IMR-90 (cell line): ENCODE measurements around the gene STAC2. TPM values are rescaled to one million over a fixed set of nuclear protein-coding genes. Genes with fewer than 3 reads are reported as not detected.

Source experiments
- ATAC-seq: fragments of 200-7000 bp; cut with Tn5 transposase; 2 replicates; pipeline ENCODE4 v1.9.1; 2020; ENCODE audit warnings: low read depth, mild to moderate bottlenecking, moderate library complexity
- BruUV-seq: library from RNA; stranded (reverse); fragments of 400-500 nt; replicated peaks from 2 replicates; lab custom pipeline; 2021; lab: Mats Ljungman, UMichigan
- CTCF ChIA-PET: fragments of 300-600 bp; formaldehyde crosslinking; extraction: SDS; loops from one replicate; lab custom pipeline; 2021; ENCODE audit warnings: antibody characterized with exemption; lab: Yijun Ruan, JAX
- POLR2A ChIA-PET: fragments of 300-600 bp; sonication (Branson Sonifier 250); formaldehyde crosslinking; loops from one replicate; lab custom pipeline; 2022; ENCODE audit warnings: antibody characterized with exemption; ENCODE audit not compliant: unreplicated experiment; lab: Charles Lee
- DNase-seq: peaks from one replicate; pipeline ENCODE4 v3.0.0; 2013
- H2AFZ ChIP-seq: replicated peaks from 2 replicates; pipeline ENCODE3; 2013; ENCODE audit warnings: low read length, mild to moderate bottlenecking; ENCODE audit not compliant: poor library complexity
- H2AK5ac ChIP-seq: 2 replicates; pipeline ENCODE4 v1.6.1; 2013; ENCODE audit warnings: low read depth, low read length, inconsistent platforms
- H2AK9ac ChIP-seq: replicated peaks from 2 replicates; pipeline ENCODE3; 2013; ENCODE audit warnings: mild to moderate bottlenecking, low read depth, low read length, moderate library complexity; ENCODE audit not compliant: poor library complexity
- H2BK120ac ChIP-seq: 2 replicates; pipeline ENCODE4 v1.6.1; 2013; ENCODE audit warnings: low read depth, low read length, inconsistent platforms
- H2BK15ac ChIP-seq: 3 replicates; pipeline ENCODE4 v1.6.1; 2013; ENCODE audit warnings: low read depth, low read length, inconsistent platforms
- H2BK20ac ChIP-seq: 2 replicates; pipeline ENCODE4 v1.6.1; 2013; ENCODE audit warnings: low read depth, mild to moderate bottlenecking, inconsistent platforms, low read length, moderate library complexity
- H2BK5ac ChIP-seq: 2 replicates; pipeline ENCODE4 v1.6.1; 2013; ENCODE audit warnings: mild to moderate bottlenecking, low read depth, low read length, inconsistent platforms; ENCODE audit not compliant: poor library complexity, severe bottlenecking
- H3K14ac ChIP-seq: replicated peaks from 2 replicates; pipeline ENCODE4 v1.6.1; 2013; ENCODE audit warnings: low read depth, low read length, inconsistent platforms
- H3K18ac ChIP-seq: 2 replicates; pipeline ENCODE4 v1.6.1; 2013; ENCODE audit warnings: low read depth, low read length, control low read depth
- H3K23ac ChIP-seq: 2 replicates; pipeline ENCODE4 v1.6.1; 2013; ENCODE audit warnings: low read depth, low read length, inconsistent platforms
- H3K27ac ChIP-seq: 2 replicates; pipeline ENCODE4 v1.5.1; 2013; ENCODE audit warnings: mild to moderate bottlenecking, control low read depth, low read length; ENCODE audit not compliant: insufficient read depth
- H3K27me3 ChIP-seq: 2 replicates; pipeline ENCODE4 v1.6.1; 2013; ENCODE audit warnings: low read length; ENCODE audit not compliant: control insufficient read depth, insufficient read depth
- H3K36me3 ChIP-seq: 2 replicates; pipeline ENCODE4 v1.6.1; 2013; ENCODE audit warnings: low read length, mixed read lengths; ENCODE audit not compliant: control insufficient read depth, insufficient read depth
- H3K4ac ChIP-seq: 2 replicates; pipeline ENCODE4 v1.6.1; 2013; ENCODE audit warnings: low read depth, low read length, inconsistent platforms
- H3K4me1 ChIP-seq: 2 replicates; pipeline ENCODE4 v1.6.1; 2013; ENCODE audit warnings: low read length, mixed read lengths; ENCODE audit not compliant: control insufficient read depth, insufficient read depth
- H3K4me2 ChIP-seq: 2 replicates; pipeline ENCODE4 v1.6.1; 2013; ENCODE audit warnings: low read depth, mild to moderate bottlenecking, control low read depth, low read length, moderate library complexity
- H3K4me3 ChIP-seq: 2 replicates; pipeline ENCODE4 v1.5.1; 2013; ENCODE audit warnings: low read depth, mild to moderate bottlenecking, control low read depth, low read length, moderate library complexity; ENCODE audit not compliant: insufficient read depth
- H3K56ac ChIP-seq: 2 replicates; pipeline ENCODE4 v1.6.1; 2013; ENCODE audit warnings: low read length, inconsistent platforms; ENCODE audit not compliant: insufficient read depth; ENCODE audit errors: extremely low read depth
- H3K79me1 ChIP-seq, 2 experiments: 2 replicates each; pipeline ENCODE4 v1.6.1; 2013; ENCODE audit warnings: low read length in 2 of 2, inconsistent platforms in 1 of 2, low read depth in 1 of 2
- H3K9ac ChIP-seq: 2 replicates; pipeline ENCODE4 v1.6.1; 2013; ENCODE audit warnings: low read depth, low read length, control low read depth
- H3K9me1 ChIP-seq: 2 replicates; pipeline ENCODE4 v1.6.1; 2013; ENCODE audit warnings: low read length, inconsistent platforms; ENCODE audit not compliant: insufficient read depth
- H3K9me3 ChIP-seq: 2 replicates; pipeline ENCODE4 v1.6.1; 2013; ENCODE audit warnings: low read length; ENCODE audit not compliant: control insufficient read depth, insufficient read depth
- H4K20me1 ChIP-seq: 2 replicates; pipeline ENCODE4 v1.6.1; 2013; ENCODE audit warnings: low read length, inconsistent platforms; ENCODE audit not compliant: insufficient read depth
- H4K5ac ChIP-seq: 2 replicates; pipeline ENCODE4 v1.6.1; 2013; ENCODE audit warnings: mild to moderate bottlenecking, low read depth, low read length, control low read depth
- H4K8ac ChIP-seq, 2 experiments: 2 replicates each; pipeline ENCODE4 v1.6.1; 2013; ENCODE audit warnings: low read depth in 2 of 2, low read length in 2 of 2, control low read depth in 1 of 2, inconsistent platforms in 1 of 2
- H4K91ac ChIP-seq: 2 replicates; pipeline ENCODE4 v1.6.1; 2013; ENCODE audit warnings: low read depth, low read length, inconsistent platforms; ENCODE audit not compliant: insufficient read depth
- CEBPB ChIP-seq: IDR thresholded peaks from 2 replicates; pipeline ENCODE4 v1.6.1; 2012; ENCODE audit warnings: low read depth, low read length, improper control_type of control experiment
- CHD1 ChIP-seq: IDR thresholded peaks from 2 replicates; pipeline ENCODE4 v1.6.1; 2012; ENCODE audit warnings: low read depth, low read length, improper control_type of control experiment
- FOS ChIP-seq: fragments of 150-350 bp; IDR thresholded peaks from 2 replicates; pipeline ENCODE4 v1.6.1; 2016; ENCODE audit warnings: low read depth, low read length
- MAFK ChIP-seq: IDR thresholded peaks from 2 replicates; pipeline ENCODE4 v1.6.1; 2012; ENCODE audit warnings: low read depth, low read length, improper control_type of control experiment
- MXI1 ChIP-seq: IDR thresholded peaks from 2 replicates; pipeline ENCODE4 v1.6.1; 2012; ENCODE audit warnings: low read depth, mild to moderate bottlenecking, low read length, moderate library complexity, borderline replicate concordance
- RAD21 ChIP-seq: IDR thresholded peaks from 2 replicates; pipeline ENCODE4 v1.6.1; 2012; ENCODE audit warnings: low read length, improper control_type of control experiment
- RCOR1 ChIP-seq: IDR thresholded peaks from 2 replicates; pipeline ENCODE4 v1.6.1; 2012; ENCODE audit warnings: mild to moderate bottlenecking, low read length, improper control_type of control experiment; ENCODE audit not compliant: insufficient replicate concordance
- RFX5 ChIP-seq: IDR thresholded peaks from 2 replicates; pipeline ENCODE4 v1.8.0; 2012; ENCODE audit warnings: low read depth, mild to moderate bottlenecking, low read length, moderate library complexity
- WGBS, 2 experiments: methylation state at CpG; one replicate each; pipeline versions ENCODE4 v1.1.5 to v1.1.7; 2013; ENCODE audit warnings: missing lambda C conversion rate in 2 of 2; ENCODE audit not compliant: insufficient read length in 1 of 2; ENCODE audit errors: extremely low coverage in 2 of 2; 5-methylcytosine and 5-hydroxymethylcytosine counted together
- dilution Hi-C: fragments of 300-500 bp; cut with HindIII; formaldehyde crosslinking; loops from one replicate; pipeline ENCODE4 v1.14.3; 2018; ENCODE audit warnings: low sequenced_read_pairs; ENCODE audit not compliant: unreplicated experiment
- in situ Hi-C: fragments of 300-500 bp; cut with MboI; formaldehyde crosslinking; loops from 3 replicates; pipeline ENCODE4 v1.14.3; 2019; ENCODE audit warnings: low sequenced_read_pairs, inconsistent platforms, mixed read lengths
- intact Hi-C: fragments of 100-400 bp; cut with micrococcal nuclease; formaldehyde crosslinking; loops from 2 replicates; pipeline ENCODE4 v1.10.0; 2022
- polyA plus RNA-seq, 3 experiments: library from polyadenylated mRNA; depleted of rRNA; stranded (reverse); fragments of >200 nt; gene quantifications; 2 replicates each; pipeline ENCODE4 v1.2.3, GENCODE V29; 2012; ENCODE audit warnings: low replicate concordance in 1 of 3
- total RNA-seq: library from RNA; depleted of rRNA; stranded (reverse); fragments of >200 nt; gene quantifications from 2 replicates; pipeline ENCODE4 v1.2.3, GENCODE V29; 2012
- TF ChIP-seq, protein P1 (sequence below): fragments of 150-350 bp; IDR thresholded peaks from 2 replicates; pipeline ENCODE4 v1.6.1; 2016; ENCODE audit warnings: low read depth, mild to moderate bottlenecking, low read length, moderate library complexity, borderline replicate concordance
- TF ChIP-seq, protein P2 (sequence below): fragments of 150-350 bp; IDR thresholded peaks from 2 replicates; pipeline ENCODE4 v1.6.1; 2017; ENCODE audit warnings: mild to moderate bottlenecking, antibody characterized with exemption, low read length, low read depth

Gene STAC2
- total and polyA plus RNA-seq, 2 of the 4 experiments (the other 2 are of a cell fraction), result 0.02 TPM; not detected in 1

DNA sequence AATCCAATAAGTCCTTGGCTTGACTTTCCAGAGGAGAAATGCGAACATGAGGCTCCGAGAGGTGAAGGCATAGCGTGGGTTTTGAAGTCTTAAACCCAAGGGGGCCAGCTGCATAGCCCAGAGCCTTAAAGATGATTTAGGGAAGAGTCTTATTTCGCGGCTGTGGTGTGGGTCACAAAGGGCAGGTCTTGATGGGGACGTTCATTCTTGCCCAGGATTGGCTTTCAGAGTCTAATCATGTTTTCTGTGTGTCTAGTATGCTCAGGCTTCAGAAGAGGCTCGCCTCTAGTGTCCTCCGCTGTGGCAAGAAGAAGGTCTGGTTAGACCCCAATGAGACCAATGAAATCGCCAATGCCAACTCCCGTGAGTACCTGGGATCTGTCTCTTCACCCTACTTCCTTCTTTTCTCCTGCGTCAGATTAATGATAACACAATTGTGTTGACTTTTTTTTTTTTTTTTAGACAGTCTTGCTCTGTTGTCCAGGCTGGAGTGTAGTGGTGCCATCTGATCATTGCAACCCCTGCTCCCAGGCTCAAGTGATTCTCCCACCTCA, 24.7 kb downstream of the STAC2 start:
- intact Hi-C loops, result no loop called here
- no peaks in the 10 kb centered on the region for H3K9me3 ChIP-seq

More for the DNA sequence above, 24.7 kb downstream of the STAC2 start:
- no peak overlapping the region for H2BK20ac ChIP-seq
- peak overlapping the region; percentile 100 for H3K14ac ChIP-seq
- no peak overlapping the region for H2BK5ac ChIP-seq
- H4K91ac ChIP-seq, result peak overlapping the region; percentile 99; the same call in 1 of the 2 replicates
- dilution Hi-C loops, result no loop called here
- H3K9ac ChIP-seq, result peak overlapping the region; percentile 89
- H4K5ac ChIP-seq, result peak overlapping the region; percentile 10
- H3K27me3 ChIP-seq, result no peaks in the 10 kb centered on the region
- ATAC-seq, result no peak
- peak overlapping the region; percentile 100 for H3K56ac ChIP-seq
- TF ChIP-seq MAFK (no peak), CHD1 (no peak), RCOR1 (no peak), RAD21 (no peak), RFX5 (no peak), FOS (no peak), CEBPB (no peak), MXI1 (no peak)
- TF ChIP-seq, protein P1, sequence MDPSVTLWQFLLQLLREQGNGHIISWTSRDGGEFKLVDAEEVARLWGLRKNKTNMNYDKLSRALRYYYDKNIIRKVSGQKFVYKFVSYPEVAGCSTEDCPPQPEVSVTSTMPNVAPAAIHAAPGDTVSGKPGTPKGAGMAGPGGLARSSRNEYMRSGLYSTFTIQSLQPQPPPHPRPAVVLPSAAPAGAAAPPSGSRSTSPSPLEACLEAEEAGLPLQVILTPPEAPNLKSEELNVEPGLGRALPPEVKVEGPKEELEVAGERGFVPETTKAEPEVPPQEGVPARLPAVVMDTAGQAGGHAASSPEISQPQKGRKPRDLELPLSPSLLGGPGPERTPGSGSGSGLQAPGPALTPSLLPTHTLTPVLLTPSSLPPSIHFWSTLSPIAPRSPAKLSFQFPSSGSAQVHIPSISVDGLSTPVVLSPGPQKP, result no peak
- TF ChIP-seq, protein P2, sequence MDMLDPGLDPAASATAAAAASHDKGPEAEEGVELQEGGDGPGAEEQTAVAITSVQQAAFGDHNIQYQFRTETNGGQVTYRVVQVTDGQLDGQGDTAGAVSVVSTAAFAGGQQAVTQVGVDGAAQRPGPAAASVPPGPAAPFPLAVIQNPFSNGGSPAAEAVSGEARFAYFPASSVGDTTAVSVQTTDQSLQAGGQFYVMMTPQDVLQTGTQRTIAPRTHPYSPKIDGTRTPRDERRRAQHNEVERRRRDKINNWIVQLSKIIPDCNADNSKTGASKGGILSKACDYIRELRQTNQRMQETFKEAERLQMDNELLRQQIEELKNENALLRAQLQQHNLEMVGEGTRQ, result no peak
- 17% methylated on average over 3 of the region's 11 CpGs; no CpG with 5 or more reads in 1 of the 2 experiments for whole genome bisulfite sequencing, 2 experiments
- no peak overlapping the region for H2BK15ac ChIP-seq
- in situ Hi-C loops, result no loop called here
- ChIA-PET CTCF (no interaction called here), POLR2A (no interaction called here)
- peaks cover 14% of the 10 kb centered on the region for H3K9me1 ChIP-seq
- H2BK120ac ChIP-seq, result no peak overlapping the region
- H3K23ac ChIP-seq, result peak overlapping the region; percentile 86; the same call in 1 of the 2 replicates
- H3K27ac ChIP-seq, result peak overlapping the region; percentile 42; the same call in 1 of the 2 replicates
- peaks cover 37% of the 10 kb centered on the region for H4K20me1 ChIP-seq
- H3K4me1 ChIP-seq, result peaks cover 11% of the 10 kb centered on the region
- no peak overlapping the region for H3K18ac ChIP-seq
- H2AK9ac ChIP-seq, result peak overlapping the region; percentile 91
- H3K36me3 ChIP-seq, result peaks cover 39% of the 10 kb centered on the region
- H3K4me2 ChIP-seq, result peak overlapping the region; percentile 98
- no peak overlapping the region for H2AFZ ChIP-seq
- H3K4ac ChIP-seq, result peak overlapping the region; percentile 99; the same call in 1 of the 2 replicates
- H2AK5ac ChIP-seq, result peak overlapping the region; percentile 24; the same call in 1 of the 2 replicates
- peaks cover 31 to 58% of the 10 kb centered on the region in 2 experiments for H3K79me1 ChIP-seq
- peak overlapping the region; percentile 86 for H3K4me3 ChIP-seq
- H4K8ac ChIP-seq, result peak overlapping the region; percentile 85 to 97
- no TSS peak for BruUV-seq
- DNase-seq, result no peak
